HS-5 (cell line): Measurements from ENCODE around the gene SIGLEC11.
A peak's percentile ranks its signal among the peaks of the same experiment; 100 is the strongest.
"Not testable (repeated sequence)": the region's sequence is repeated elsewhere in the genome, so short reads cannot be mapped to it uniquely, and the experiment has no call there.

Experiments
- DNase-seq: peaks from one replicate; pipeline ENCODE4 v3.0.0-alpha.2; 2012; ENCODE audit warnings: low read depth

SIGLEC11 gene

DNA sequence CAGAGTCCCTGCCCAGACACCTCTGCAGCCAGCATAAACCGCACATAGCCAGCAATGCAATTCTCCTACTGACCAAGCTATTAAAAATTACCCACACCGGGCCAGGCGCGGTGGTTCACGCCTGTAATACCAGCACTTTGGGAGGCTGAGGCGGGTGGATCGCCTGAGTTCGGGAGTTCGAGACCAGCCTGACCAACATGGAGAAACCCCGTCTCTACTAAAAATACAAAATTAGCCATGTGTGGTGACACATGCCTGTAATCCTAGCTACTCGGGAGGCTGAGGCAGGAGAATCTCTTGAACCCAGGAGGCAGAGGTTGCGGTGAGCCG, 36.1 kb downstream of the SIGLEC11 start:
- DNase-seq: not testable (repeated sequence)

- no peak for DNase-seq
Measured at GRCh38 chr19:49924004-49924880, 36.7 kb downstream of the SIGLEC11 start.

DNA sequence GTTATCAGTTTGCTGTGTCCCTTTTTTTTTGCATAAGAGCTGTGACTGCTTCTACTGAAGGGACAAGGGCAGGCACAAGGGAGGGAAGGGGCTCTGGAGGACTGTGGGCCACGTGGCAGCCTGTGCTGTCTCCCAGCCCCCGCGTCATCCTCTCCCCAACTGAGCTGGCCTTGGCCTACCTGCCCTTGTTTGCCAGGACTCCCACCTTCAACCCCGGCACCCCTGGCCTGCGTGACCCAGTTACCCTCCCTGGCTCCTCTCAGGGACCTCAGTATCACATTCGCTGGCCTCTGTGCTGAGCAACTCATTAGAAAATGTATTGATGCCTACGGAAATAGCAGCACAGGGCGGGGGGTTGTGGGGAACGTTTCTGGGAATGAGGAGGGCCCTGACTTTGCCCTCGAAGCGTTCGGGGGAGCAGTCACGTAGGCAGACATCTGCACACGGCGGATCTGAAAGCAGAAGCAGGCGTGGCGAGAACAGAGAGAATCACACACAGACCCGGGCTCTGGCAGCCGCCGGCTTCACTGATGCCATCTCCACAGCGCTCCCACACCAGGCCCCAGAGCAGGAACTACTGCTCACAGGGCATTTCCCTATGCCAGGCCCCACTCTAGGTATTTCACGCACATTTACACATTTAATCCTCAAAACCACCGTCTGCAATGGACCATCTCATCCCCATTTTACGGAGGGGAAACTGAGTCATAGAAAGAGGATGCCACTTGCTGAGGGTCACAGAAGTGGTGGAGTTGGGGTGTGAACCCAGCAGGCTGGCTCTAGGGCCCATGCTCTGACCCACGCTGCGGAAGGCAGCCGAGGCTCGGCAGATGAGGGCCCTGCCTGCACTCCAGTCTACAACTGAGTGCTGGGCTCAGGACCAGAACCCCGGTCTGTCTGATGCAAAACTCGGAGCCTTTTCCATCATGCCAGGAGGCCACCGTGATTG, 37.6 kb downstream of the SIGLEC11 start:
- DNase-seq: no peak

GRCh38 chr19:49921871-49922795, 38.8 kb downstream of the SIGLEC11 start:
- peak; percentile 43 for DNase-seq

DNA sequence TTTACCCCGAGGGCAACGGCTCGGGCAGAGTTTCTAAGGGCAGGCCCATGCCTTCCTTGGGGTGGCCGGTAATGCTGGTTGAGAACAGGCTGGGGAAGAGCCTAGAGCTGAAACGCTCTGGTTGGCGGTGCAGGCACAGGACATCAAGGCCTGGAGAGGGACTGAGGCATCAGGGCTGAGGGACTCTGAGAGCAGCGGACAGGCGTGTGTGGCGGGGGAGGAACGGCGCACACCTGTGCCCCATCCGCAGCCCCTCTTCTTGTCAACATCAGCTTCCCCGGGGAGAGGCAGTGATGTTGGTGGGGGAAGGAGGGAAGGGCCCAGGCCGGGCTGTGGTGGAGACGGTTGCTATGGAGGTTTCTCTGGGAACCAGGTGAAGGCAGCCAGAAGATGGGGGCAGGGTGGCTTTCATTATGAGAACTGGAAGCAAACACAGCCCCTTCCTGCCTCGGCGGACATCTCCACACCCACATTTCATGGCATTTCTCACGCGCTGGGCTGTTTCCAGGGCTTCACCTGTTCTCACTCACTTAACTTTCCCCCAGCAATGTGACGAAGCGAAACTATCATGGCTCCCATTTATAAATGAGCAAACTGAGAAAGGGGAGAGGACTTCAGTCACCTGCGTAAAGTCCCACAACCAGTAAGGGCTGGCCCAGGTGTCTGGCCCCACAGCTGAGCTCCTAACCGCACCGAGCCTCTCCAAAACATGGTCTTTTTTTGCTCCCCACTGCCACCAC, 40.2 kb downstream of the SIGLEC11 start:
- DNase-seq: no peak

GRCh38 chr19:49918089-49918488, 42.9 kb downstream of the SIGLEC11 start:
- DNase-seq: no peak

GRCh38 chr19:49916839-49917733, 43.9 kb downstream of the SIGLEC11 start:
- DNase-seq: no peak

DNA sequence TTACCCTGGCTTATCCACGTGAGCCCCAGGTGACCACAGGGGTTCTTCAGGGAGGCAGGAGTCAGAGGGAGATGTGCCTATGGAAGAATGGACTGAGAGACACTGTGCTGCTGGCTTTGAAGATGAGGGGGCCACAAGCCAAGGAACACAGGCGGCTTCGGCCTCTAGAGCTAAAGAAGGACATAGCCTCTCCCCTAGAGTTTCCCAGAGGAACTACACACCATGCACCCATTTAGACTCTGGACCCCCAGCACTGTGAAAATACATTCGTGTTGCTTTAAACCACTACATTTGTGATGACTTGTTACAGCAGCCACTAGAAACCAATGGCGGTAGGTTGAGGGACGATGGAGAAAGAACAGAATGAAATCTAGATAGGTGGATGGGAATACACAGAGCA, 45.7 kb downstream of the SIGLEC11 start:
- no peak for DNase-seq

- DNase-seq: no peak
Measured at GRCh38 chr19:49913720-49914119, 47.3 kb downstream of the SIGLEC11 start.

GRCh38 chr19:49912965-49913685, 47.8 kb downstream of the SIGLEC11 start:
- no peak for DNase-seq

DNA sequence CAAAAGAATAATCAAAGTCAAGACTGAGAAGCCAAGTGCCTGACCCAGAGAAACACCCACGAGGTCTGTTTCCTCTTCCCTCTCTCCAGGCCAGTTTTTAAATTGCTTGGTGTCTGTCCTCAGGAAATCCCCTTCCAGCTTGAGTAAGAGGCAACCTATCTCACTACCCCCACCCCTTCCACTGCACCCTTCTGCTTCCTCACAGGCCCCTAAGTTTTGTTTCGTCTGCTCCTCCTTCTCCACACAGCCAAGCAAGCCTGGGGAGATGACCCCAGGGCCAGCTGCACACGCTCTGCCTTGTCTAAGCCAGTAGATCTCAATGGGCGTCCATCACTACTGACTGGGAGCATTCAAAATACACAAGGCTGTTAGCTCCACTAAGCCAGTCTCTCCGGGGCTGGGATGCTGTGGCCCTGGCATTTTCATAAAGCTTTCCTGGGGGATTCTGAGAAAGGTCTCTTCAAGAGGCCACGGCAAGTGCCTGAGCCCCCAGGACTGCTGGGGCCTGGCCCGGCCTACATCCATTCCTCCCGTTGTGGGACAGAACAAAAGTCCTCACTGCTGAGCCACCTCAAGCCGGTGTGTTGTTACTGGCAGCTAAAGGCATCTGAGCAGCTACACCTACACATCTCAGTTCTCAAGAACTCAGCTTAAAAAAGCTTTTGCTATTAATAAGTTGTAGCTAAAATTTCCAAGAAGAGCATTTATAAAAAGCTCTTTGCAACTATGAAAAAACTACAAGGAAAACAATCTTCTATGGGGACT, 49.4 kb downstream of the SIGLEC11 start:
- DNase-seq: no peak

DNA sequence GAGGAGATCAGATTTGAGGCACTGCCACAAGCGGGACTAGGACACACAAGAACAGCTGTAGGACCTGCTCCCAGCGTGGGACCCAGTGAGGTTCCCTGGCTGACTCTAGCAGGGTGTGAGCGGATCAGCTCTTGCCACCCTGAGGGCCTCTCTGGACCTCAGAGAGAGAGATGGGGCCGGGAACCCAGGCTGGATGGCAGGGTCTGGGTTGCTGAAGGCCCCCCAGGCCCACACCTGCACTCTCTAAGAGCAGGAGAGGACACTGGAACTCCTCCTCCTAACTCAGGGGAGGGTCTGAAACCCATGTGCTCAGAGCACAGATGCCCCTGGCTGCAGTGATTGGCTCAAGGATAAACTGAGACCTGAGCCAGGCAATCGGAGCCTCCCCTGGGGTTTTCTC, 50.8 kb downstream of the SIGLEC11 start:
- DNase-seq: no peak

- DNase-seq: no peak
Measured at GRCh38 chr19:49908480-49909420, 52.2 kb downstream of the SIGLEC11 start.

- no peak for DNase-seq
Measured at GRCh38 chr19:49907745-49908446, 53.1 kb downstream of the SIGLEC11 start.

DNA sequence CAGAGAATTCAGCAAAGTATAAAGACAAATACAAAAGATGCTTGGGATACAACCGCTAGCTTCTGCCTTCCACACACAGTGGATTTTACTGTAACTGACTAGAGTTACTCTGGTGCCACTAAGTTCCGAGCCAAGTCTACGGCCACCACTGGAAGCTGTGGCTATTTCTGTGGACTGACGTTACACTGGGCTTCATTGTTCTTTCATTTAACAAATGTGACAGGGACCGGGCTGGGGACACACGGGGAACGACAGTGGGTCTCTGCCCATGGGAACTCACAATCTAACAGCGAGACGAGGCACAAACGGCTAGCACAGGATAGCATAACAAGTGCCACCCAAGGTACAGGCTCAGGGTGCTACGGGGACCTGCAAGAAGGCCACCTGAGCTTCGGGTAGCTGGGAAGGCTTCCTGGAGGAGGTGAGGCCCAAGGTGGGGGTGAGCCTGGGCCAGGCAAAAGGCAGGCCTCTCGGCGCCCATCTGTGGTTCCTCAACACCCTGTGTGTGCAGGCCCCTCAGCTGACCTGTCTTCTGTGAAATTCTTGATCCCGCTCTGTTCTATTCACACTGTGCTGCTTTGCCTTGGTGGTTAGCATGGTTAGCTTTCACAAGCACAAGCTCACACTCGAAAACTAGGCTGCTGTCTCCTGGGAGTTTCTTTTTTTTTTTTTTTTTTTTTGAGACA, 54.0 kb downstream of the SIGLEC11 start:
- no peak for DNase-seq

- DNase-seq: no peak
Measured at GRCh38 chr19:49904136-49904535, 56.8 kb downstream of the SIGLEC11 start.
